A673 (cell line): ENCODE measurements around the gene FSIP2. TPM values are rescaled to one million over a fixed set of nuclear protein-coding genes. Genes with fewer than 3 reads are reported as not detected.

Experiments used
- BruUV-seq: library from RNA; stranded (reverse); fragments of 400-500 nt; replicated peaks from 2 replicates; lab custom pipeline; 2021; lab: Mats Ljungman, UMichigan
- CTCF ChIA-PET: fragments of 300-600 bp; sonication (Branson Sonifier 250); formaldehyde crosslinking; loops from one replicate; lab custom pipeline; 2022; ENCODE audit warnings: antibody characterized with exemption; lab: Charles Lee
- POLR2A ChIA-PET: fragments of 300-600 bp; sonication (Branson Sonifier 250); formaldehyde crosslinking; loops from one replicate; lab custom pipeline; 2022; ENCODE audit warnings: antibody characterized with exemption; ENCODE audit not compliant: low non-redundant PET; lab: Charles Lee
- DNase-seq: peaks from one replicate; pipeline ENCODE4 v3.0.0-alpha.2; 2015; ENCODE audit warnings: low spot score
- H3K27ac ChIP-seq: fragments of 200-600 bp; sonication (generic); 2 replicates; pipeline ENCODE4 v1.5.1; 2016; ENCODE audit warnings: mixed run types, low read depth, mild to moderate bottlenecking, mixed read lengths, antibody characterized with exemption, low read length; ENCODE audit not compliant: poor library complexity, severe bottlenecking
- H3K27me3 ChIP-seq: fragments of 200-600 bp; sonication (generic); replicated peaks from 2 replicates; pipeline ENCODE4 v1.6.1; 2017; ENCODE audit warnings: mixed run types, low read depth, mild to moderate bottlenecking, mixed read lengths, antibody characterized with exemption, low read length; ENCODE audit not compliant: insufficient read depth, poor library complexity
- H3K36me3 ChIP-seq: fragments of 200-600 bp; sonication (generic); 2 replicates; pipeline ENCODE4 v1.6.1; 2016; ENCODE audit warnings: mixed run types, mild to moderate bottlenecking, mixed read lengths, antibody characterized with exemption, low read length; ENCODE audit not compliant: insufficient read depth, poor library complexity, severe bottlenecking
- H3K4me1 ChIP-seq: fragments of 200-600 bp; sonication (generic); 2 replicates; pipeline ENCODE4 v1.6.1; 2017; ENCODE audit warnings: mixed run types, mild to moderate bottlenecking, mixed read lengths, antibody characterized with exemption, low read length; ENCODE audit not compliant: insufficient read depth, poor library complexity, severe bottlenecking
- H3K4me3 ChIP-seq: fragments of 200-600 bp; sonication (generic); 2 replicates; pipeline ENCODE4 v1.5.1; 2016; ENCODE audit warnings: low read depth, mixed run types, mild to moderate bottlenecking, mixed read lengths, low read length; ENCODE audit not compliant: poor library complexity, severe bottlenecking
- H3K9me3 ChIP-seq: fragments of 200-600 bp; sonication (generic); 2 replicates; pipeline ENCODE4 v1.6.1; 2016; ENCODE audit warnings: mixed run types, low read depth, mild to moderate bottlenecking, mixed read lengths, antibody characterized with exemption, low read length; ENCODE audit not compliant: poor library complexity, severe bottlenecking
- EZH2 ChIP-seq: fragments of 200-600 bp; sonication (generic); IDR thresholded peaks from 2 replicates; pipeline ENCODE4 v1.6.1; 2017; ENCODE audit warnings: borderline replicate concordance, low read depth, mild to moderate bottlenecking, mixed read lengths, antibody characterized with exemption, low read length; ENCODE audit not compliant: poor library complexity, severe bottlenecking
- intact Hi-C: fragments of 100-400 bp; cut with micrococcal nuclease; formaldehyde crosslinking; loops from one replicate; pipeline ENCODE4 v1.10.0; 2022; ENCODE audit not compliant: unreplicated experiment
- total RNA-seq: library from RNA; stranded (reverse); gene quantifications from 2 replicates; pipeline ENCODE4 v1.2.3, GENCODE V29; 2021
- TF ChIP-seq, protein P1 (sequence below): fragments of 300-800, 200-600 bp; sonication (generic); conservative IDR thresholded peaks from 2 replicates; pipeline ENCODE4 v1.5.1; 2017; ENCODE audit warnings: low read depth, mild to moderate bottlenecking, antibody characterized with exemption, low read length, moderate library complexity, mixed read lengths

FSIP2 gene
- total RNA-seq, 1 experiment from 2014 or later = 0.21 TPM

DNA sequence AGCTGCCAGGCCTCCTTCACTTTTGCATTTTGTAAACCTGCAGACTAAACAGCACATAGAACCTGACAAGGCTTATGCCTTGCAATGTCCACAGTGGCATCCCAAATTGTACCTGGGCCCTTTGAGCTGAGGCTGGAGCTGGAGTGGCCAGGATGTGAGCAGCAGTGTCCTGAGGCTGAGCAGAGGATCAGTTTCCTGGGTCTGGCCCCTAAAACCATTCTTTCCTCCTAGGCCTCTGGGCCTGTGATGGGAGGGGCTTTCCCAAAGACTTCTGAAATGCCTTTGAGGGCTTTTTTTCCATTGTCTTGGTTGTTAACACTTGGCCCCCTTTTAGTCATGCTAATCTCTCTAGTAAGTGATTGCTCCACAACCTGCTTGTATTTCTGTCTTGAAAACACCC lies 32.8 kb downstream of the FSIP2 start:
- H3K4me1 ChIP-seq = no peaks in the 10 kb centered on the region
- no peaks in the 10 kb centered on the region for H3K27me3 ChIP-seq
- intact Hi-C loops = no loop called here
- no peak overlapping the region for H3K4me3 ChIP-seq
- DNase-seq = no peak
- ChIA-PET CTCF (no interaction called here), POLR2A (no interaction called here)
- H3K9me3 ChIP-seq = no peaks in the 10 kb centered on the region
- no peaks in the 10 kb centered on the region for H3K36me3 ChIP-seq
- no peak for TF ChIP-seq EZH2
- TF ChIP-seq, protein P1, sequence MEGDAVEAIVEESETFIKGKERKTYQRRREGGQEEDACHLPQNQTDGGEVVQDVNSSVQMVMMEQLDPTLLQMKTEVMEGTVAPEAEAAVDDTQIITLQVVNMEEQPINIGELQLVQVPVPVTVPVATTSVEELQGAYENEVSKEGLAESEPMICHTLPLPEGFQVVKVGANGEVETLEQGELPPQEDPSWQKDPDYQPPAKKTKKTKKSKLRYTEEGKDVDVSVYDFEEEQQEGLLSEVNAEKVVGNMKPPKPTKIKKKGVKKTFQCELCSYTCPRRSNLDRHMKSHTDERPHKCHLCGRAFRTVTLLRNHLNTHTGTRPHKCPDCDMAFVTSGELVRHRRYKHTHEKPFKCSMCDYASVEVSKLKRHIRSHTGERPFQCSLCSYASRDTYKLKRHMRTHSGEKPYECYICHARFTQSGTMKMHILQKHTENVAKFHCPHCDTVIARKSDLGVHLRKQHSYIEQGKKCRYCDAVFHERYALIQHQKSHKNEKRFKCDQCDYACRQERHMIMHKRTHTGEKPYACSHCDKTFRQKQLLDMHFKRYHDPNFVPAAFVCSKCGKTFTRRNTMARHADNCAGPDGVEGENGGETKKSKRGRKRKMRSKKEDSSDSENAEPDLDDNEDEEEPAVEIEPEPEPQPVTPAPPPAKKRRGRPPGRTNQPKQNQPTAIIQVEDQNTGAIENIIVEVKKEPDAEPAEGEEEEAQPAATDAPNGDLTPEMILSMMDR = no peak
- BruUV-seq = no TSS peak
- H3K27ac ChIP-seq = no peak overlapping the region

DNA sequence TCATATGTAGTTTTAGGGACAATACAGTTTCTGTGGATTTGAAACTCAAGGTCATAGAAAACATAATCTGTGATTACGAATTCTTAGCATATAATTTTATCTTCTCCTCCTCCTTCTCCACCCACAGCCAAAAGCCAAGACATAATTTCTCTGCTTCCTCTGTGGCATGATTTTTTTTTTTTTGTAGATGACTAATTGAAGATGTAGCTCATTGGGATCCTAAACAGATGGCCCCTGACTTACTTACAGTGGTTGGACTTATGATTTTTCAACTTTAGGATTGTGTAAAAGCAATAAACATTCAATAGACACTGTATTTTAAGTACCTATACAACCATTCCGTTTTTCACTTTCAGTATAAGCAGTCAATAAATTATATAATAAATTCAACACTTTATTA lies 42.3 kb downstream of the FSIP2 start:
- H3K4me3 ChIP-seq = no peak overlapping the region
- H3K27ac ChIP-seq = no peak overlapping the region
- ChIA-PET CTCF (no interaction called here), POLR2A (no interaction called here)
- H3K4me1 ChIP-seq = no peaks in the 10 kb centered on the region
- no peaks in the 10 kb centered on the region for H3K36me3 ChIP-seq
- no TSS peak for BruUV-seq
- TF ChIP-seq, protein P1 = no peak
- no peak for TF ChIP-seq EZH2
- no peaks in the 10 kb centered on the region for H3K27me3 ChIP-seq
- no peak for DNase-seq
- no peaks in the 10 kb centered on the region for H3K9me3 ChIP-seq
- intact Hi-C loops = no loop called here

DNA sequence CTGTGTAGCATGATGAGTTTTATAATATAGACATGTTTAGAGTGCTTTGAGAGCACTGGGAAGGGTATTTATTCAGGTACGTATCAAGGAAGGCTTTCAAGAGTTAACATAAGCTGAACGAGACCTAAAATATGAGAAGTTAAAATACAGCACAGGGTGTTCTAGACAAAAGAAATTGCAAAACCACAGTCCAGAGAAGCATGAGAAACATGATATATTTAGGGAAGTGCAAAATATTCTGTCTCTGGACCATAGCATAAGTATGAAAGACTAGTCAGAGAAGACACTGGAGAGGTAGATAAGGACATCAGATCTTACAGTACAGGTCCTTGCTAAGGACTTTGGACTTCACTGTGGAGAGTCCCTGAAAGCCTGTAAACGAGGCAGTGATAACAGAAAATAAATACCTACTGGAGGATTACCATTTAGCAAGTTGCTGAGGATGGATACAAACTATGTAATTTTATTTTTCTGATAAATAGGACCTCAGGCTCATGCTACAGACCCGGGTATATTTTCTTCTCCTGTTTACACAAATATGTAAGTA lies 43.7 kb downstream of the FSIP2 start:
- POLR2A ChIA-PET = interaction anchor here (0.6 kb wide), 1 partner anchor 413 kb away, joined by 3 read pairs; no protein-coding TSS in a partner anchor
- DNase-seq = no peak
- Histone ChIP-seq H3K36me3 (no peaks in the 10 kb centered on the region), H3K4me1 (no peaks in the 10 kb centered on the region), H3K9me3 (no peaks in the 10 kb centered on the region), H3K27me3 (no peaks in the 10 kb centered on the region), H3K27ac (no peak overlapping the region), H3K4me3 (no peak overlapping the region)
- no TSS peak for BruUV-seq
- CTCF ChIA-PET = no interaction called here
- intact Hi-C loops = no loop called here
- TF ChIP-seq, protein P1 = no peak
- no peak for TF ChIP-seq EZH2
